Measurements from ENCODE around the gene SEC61A2. TPM values are rescaled to one million over a fixed set of nuclear protein-coding genes. Genes with fewer than 3 reads are reported as not detected.

The SEC61A2 gene
- total RNA-seq, 1 donor from 2014 or later, result 24.8 TPM

DNA sequence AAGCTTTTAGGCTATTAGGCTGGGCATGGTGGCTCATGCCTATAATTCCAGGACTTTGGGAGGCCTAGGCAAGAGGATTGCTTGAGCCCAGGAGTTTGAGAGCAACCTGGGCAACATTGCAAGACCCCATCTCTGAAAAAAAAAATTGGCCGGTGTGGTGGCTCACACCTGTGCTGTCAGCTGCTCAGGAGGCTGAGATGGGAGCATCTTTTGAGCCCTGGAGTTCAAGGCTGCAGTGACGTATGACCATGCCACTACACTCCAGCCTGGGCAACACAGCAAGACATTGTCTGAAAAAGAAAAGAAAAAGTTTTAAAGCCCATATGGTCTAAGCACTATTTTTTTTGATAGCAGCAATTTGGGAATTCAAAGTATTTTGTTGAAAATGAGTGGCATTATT, 15.8 kb upstream of the SEC61A2 start:
- TF ChIP-seq, protein P1, sequence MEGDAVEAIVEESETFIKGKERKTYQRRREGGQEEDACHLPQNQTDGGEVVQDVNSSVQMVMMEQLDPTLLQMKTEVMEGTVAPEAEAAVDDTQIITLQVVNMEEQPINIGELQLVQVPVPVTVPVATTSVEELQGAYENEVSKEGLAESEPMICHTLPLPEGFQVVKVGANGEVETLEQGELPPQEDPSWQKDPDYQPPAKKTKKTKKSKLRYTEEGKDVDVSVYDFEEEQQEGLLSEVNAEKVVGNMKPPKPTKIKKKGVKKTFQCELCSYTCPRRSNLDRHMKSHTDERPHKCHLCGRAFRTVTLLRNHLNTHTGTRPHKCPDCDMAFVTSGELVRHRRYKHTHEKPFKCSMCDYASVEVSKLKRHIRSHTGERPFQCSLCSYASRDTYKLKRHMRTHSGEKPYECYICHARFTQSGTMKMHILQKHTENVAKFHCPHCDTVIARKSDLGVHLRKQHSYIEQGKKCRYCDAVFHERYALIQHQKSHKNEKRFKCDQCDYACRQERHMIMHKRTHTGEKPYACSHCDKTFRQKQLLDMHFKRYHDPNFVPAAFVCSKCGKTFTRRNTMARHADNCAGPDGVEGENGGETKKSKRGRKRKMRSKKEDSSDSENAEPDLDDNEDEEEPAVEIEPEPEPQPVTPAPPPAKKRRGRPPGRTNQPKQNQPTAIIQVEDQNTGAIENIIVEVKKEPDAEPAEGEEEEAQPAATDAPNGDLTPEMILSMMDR (conservative IDR thresholded peaks at IDR 0.05), result no peak
- H3K27ac Mint-ChIP-seq (ENCODE audit: unreplicated experiment), result no peak overlapping the region
- H3K9me3 Mint-ChIP-seq, result no peaks in the 10 kb centered on the region
- peaks cover 16% of the 10 kb centered on the region for H3K36me3 Mint-ChIP-seq (ENCODE audit: low read depth)
- no peaks in the 10 kb centered on the region for H3K4me1 Mint-ChIP-seq
- H3K27me3 Mint-ChIP-seq (ENCODE audit: low read depth), result no peaks in the 10 kb centered on the region
- DNase-seq (ENCODE audit: low read depth, low spot score), result no peak
- H3K4me3 Mint-ChIP-seq, result no peak overlapping the region

DNA sequence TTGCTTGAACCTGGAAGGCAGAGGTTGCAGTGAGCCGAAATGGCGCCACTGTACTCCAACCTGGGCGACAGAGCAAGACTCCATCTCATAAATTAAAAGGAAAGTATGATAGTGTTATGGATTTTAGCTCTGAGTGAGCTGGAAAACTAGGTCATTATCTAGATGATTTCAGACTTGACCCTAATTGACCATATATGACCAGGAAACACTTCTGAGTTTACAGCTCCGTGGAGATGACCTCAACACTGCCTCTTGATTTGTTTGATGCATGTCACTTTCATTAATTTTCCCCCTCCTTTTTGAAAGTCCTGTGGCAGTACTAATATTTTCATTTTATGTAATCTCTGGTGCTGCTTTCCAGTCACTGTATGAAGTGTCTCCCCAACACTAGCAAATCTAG, 7.8 kb upstream of the SEC61A2 start:
- Mint-ChIP-seq H3K27me3 (ENCODE audit: low read depth) (no peaks in the 10 kb centered on the region), H3K27ac (ENCODE audit: unreplicated experiment) (no peak overlapping the region), H3K4me3 (no peak overlapping the region), H3K4me1 (no peaks in the 10 kb centered on the region), H3K36me3 (ENCODE audit: low read depth) (peaks cover 24% of the 10 kb centered on the region), H3K9me3 (no peaks in the 10 kb centered on the region)
- TF ChIP-seq, protein P1 (conservative IDR thresholded peaks at IDR 0.05), result no peak
- no peak for DNase-seq (ENCODE audit: low read depth, low spot score)

GRCh38 chr10:12130237-12130872, 878 bp downstream of the SEC61A2 start:
- H3K36me3 Mint-ChIP-seq (ENCODE audit: low read depth), result peaks cover 3% of the 10 kb centered on the region
- peak overlapping the region; percentile 94 for H3K4me3 Mint-ChIP-seq
- TF ChIP-seq, protein P1 (conservative IDR thresholded peaks at IDR 0.05), result peak; percentile 63
- DNase-seq (ENCODE audit: low read depth, low spot score), result peak; percentile 42
- no peaks in the 10 kb centered on the region for H3K9me3 Mint-ChIP-seq
- H3K4me1 Mint-ChIP-seq, result peaks cover 16% of the 10 kb centered on the region
- H3K27me3 Mint-ChIP-seq (ENCODE audit: low read depth), result no peaks in the 10 kb centered on the region
- H3K27ac Mint-ChIP-seq (ENCODE audit: unreplicated experiment), result peak overlapping the region; percentile 69

DNA sequence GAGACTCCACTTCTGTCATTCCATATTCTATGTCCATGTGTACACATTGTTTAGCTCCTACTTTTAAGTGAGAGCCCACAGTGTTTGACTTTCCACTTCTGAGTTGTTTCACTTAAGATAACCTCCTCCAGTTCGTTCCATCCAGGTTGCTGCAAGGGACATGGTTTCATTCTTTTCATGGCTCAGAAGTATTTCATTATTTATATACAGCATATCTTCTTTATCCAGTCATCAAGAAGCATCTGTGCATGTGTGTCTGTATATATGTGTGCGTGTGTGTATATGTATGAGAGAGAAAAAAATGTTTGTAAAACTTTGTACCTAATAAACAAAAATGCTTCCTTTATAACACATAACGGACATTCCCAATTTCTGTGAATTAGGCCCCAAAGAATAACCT, 6.2 kb downstream of the SEC61A2 start:
- Mint-ChIP-seq H3K4me1 (peaks cover 4% of the 10 kb centered on the region), H3K9me3 (no peaks in the 10 kb centered on the region), H3K27me3 (ENCODE audit: low read depth) (no peaks in the 10 kb centered on the region), H3K27ac (ENCODE audit: unreplicated experiment) (no peak overlapping the region), H3K36me3 (ENCODE audit: low read depth) (peaks cover 10% of the 10 kb centered on the region), H3K4me3 (no peak overlapping the region)
- no peak for DNase-seq (ENCODE audit: low read depth, low spot score)
- TF ChIP-seq, protein P1 (conservative IDR thresholded peaks at IDR 0.05), result no peak

- H3K9me3 Mint-ChIP-seq, result no peaks in the 10 kb centered on the region
Observed at GRCh38 chr10:12140038-12140437, 10.6 kb downstream of the SEC61A2 start.

More at GRCh38 chr10:12140038-12140437, 10.6 kb downstream of the SEC61A2 start:
- Mint-ChIP-seq H3K27me3 (ENCODE audit: low read depth) (no peaks in the 10 kb centered on the region), H3K4me3 (no peak overlapping the region), H3K36me3 (ENCODE audit: low read depth) (peaks cover 15% of the 10 kb centered on the region), H3K27ac (ENCODE audit: unreplicated experiment) (no peak overlapping the region), H3K4me1 (no peaks in the 10 kb centered on the region)
- TF ChIP-seq, protein P1 (conservative IDR thresholded peaks at IDR 0.05), result no peak
- DNase-seq (ENCODE audit: low read depth, low spot score), result no peak
